Astrocyte (in vitro differentiated cells and primary cell): ENCODE results near the gene PLXNA3. TPM values are rescaled to one million over a fixed set of nuclear protein-coding genes. Genes with fewer than 3 reads are reported as not detected.

Source experiments
- DNase-seq: peaks from one replicate; pipeline ENCODE4 v3.0.0-alpha.2; 2010; ENCODE audit warnings: low read depth
- FAIRE-seq: peaks from 2 replicates; lab custom pipeline; 2011; peaks lifted over from hg19 to GRCh38; lab: Jason Lieb, UNC
- H2AFZ ChIP-seq: 2 replicates; pipeline ENCODE4 v1.6.0; 2012; ENCODE audit warnings: low read depth, low read length, inconsistent platforms
- H3K27ac ChIP-seq: 2 replicates; pipeline ENCODE4 v1.5.1; 2011; ENCODE audit warnings: low read depth, low read length, inconsistent platforms
- H3K27me3 ChIP-seq: 2 replicates; pipeline ENCODE4 v1.6.0; 2011; ENCODE audit warnings: low read length, inconsistent platforms; ENCODE audit not compliant: insufficient read depth
- H3K36me3 ChIP-seq: 2 replicates; pipeline ENCODE4 v1.5.1; 2011; ENCODE audit warnings: low read length, inconsistent platforms; ENCODE audit not compliant: insufficient read depth
- H3K4me1 ChIP-seq: 2 replicates; pipeline ENCODE4 v1.5.1; 2011; ENCODE audit warnings: low read length, inconsistent platforms; ENCODE audit not compliant: insufficient read depth
- H3K4me2 ChIP-seq: 2 replicates; pipeline ENCODE4 v1.6.0; 2012; ENCODE audit warnings: low read length, inconsistent platforms
- H3K4me3 ChIP-seq: 2 replicates; pipeline ENCODE4 v1.5.1; 2011; ENCODE audit warnings: low read depth, mild to moderate bottlenecking, low read length, inconsistent platforms; ENCODE audit not compliant: insufficient read depth
- H3K79me2 ChIP-seq: 2 replicates; pipeline ENCODE4 v1.6.0; 2012; ENCODE audit warnings: mild to moderate bottlenecking, low read length, inconsistent platforms; ENCODE audit not compliant: insufficient read depth
- H3K9ac ChIP-seq: 2 replicates; pipeline ENCODE4 v1.6.0; 2012; ENCODE audit warnings: mild to moderate bottlenecking, low read length, inconsistent platforms
- H3K9me3 ChIP-seq: 2 replicates; pipeline ENCODE4 v1.5.1; 2012; ENCODE audit warnings: low read depth, mild to moderate bottlenecking, low read length, inconsistent platforms; ENCODE audit not compliant: insufficient read depth
- H4K20me1 ChIP-seq: 2 replicates; pipeline ENCODE4 v1.6.0; 2012; ENCODE audit warnings: low read length, inconsistent platforms; ENCODE audit not compliant: insufficient read depth
- H3K27ac Mint-ChIP-seq: one replicate; pipeline ENCODE4 v1.8.0; 2021; ENCODE audit warnings: mild to moderate bottlenecking, mixed read lengths; ENCODE audit not compliant: unreplicated experiment
- H3K27me3 Mint-ChIP-seq: one replicate; pipeline ENCODE4 v1.8.0; 2021; ENCODE audit warnings: low read depth, mixed read lengths; ENCODE audit not compliant: unreplicated experiment
- H3K36me3 Mint-ChIP-seq: one replicate; pipeline ENCODE4 v1.8.0; 2021; ENCODE audit warnings: low read depth, mixed read lengths; ENCODE audit not compliant: unreplicated experiment
- H3K4me1 Mint-ChIP-seq: one replicate; pipeline ENCODE4 v1.8.0; 2021; ENCODE audit warnings: low read depth, mixed read lengths; ENCODE audit not compliant: unreplicated experiment
- H3K4me3 Mint-ChIP-seq: one replicate; pipeline ENCODE4 v1.8.0; 2021; ENCODE audit warnings: mild to moderate bottlenecking, moderate library complexity, mixed read lengths; ENCODE audit not compliant: unreplicated experiment
- H3K9me3 Mint-ChIP-seq: one replicate; pipeline ENCODE4 v1.8.0; 2021; ENCODE audit warnings: mild to moderate bottlenecking, mixed read lengths; ENCODE audit not compliant: unreplicated experiment
- CTCF ChIP-seq: IDR thresholded peaks from 2 replicates; pipeline ENCODE4 v1.5.1; 2011; ENCODE audit warnings: low read depth, mild to moderate bottlenecking, inconsistent platforms, low read length, moderate library complexity; ENCODE audit not compliant: insufficient read depth
- EZH2 ChIP-seq: IDR thresholded peaks from 2 replicates; pipeline ENCODE4 v1.6.1; 2012; ENCODE audit warnings: mild to moderate bottlenecking, low read length, inconsistent platforms; ENCODE audit not compliant: insufficient read depth
- total RNA-seq: library from RNA; stranded (reverse); gene quantifications from 2 replicates; pipeline ENCODE4 v1.2.1, GENCODE V29; 2021

The PLXNA3 gene
- total RNA-seq, 1 donor from 2014 or later: 117 TPM

GRCh38 chrX:154413142-154413541 lies 44.9 kb upstream of the PLXNA3 start:
- peaks cover 17% of the 10 kb centered on the region for H3K4me1 ChIP-seq
- FAIRE-seq (no peak), DNase-seq (no peak)
- H3K4me2 ChIP-seq: no peak overlapping the region
- Mint-ChIP-seq H3K4me3 (peak overlapping the region; percentile 27), H3K9me3 (no peaks in the 10 kb centered on the region), H3K36me3 (no peaks in the 10 kb centered on the region), H3K27ac (no peak overlapping the region), H3K27me3 (no peaks in the 10 kb centered on the region), H3K4me1 (peaks cover 2% of the 10 kb centered on the region)
- TF ChIP-seq EZH2: no peak
- no peak for TF ChIP-seq CTCF
- H2AFZ ChIP-seq: no peak overlapping the region
- H3K79me2 ChIP-seq: peaks cover 14% of the 10 kb centered on the region
- H4K20me1 ChIP-seq: no peaks in the 10 kb centered on the region
- no peak overlapping the region for H3K27ac ChIP-seq
- H3K36me3 ChIP-seq: no peaks in the 10 kb centered on the region
- no peak overlapping the region for H3K4me3 ChIP-seq
- no peak overlapping the region for H3K9ac ChIP-seq
- H3K27me3 ChIP-seq: no peaks in the 10 kb centered on the region
- no peaks in the 10 kb centered on the region for H3K9me3 ChIP-seq

- Histone ChIP-seq H3K4me3 (no peak overlapping the region), H3K9me3 (no peaks in the 10 kb centered on the region), H3K36me3 (no peaks in the 10 kb centered on the region), H3K9ac (no peak overlapping the region), H3K79me2 (no peaks in the 10 kb centered on the region), H2AFZ (no peak overlapping the region), H3K4me1 (peaks cover 3% of the 10 kb centered on the region), H3K4me2 (no peak overlapping the region), H3K27me3 (no peaks in the 10 kb centered on the region), H3K27ac (no peak overlapping the region), H4K20me1 (no peaks in the 10 kb centered on the region)
- no peak for DNase-seq
- H3K27ac Mint-ChIP-seq: no peak overlapping the region
- no peak for FAIRE-seq
- no peaks in the 10 kb centered on the region for H3K36me3 Mint-ChIP-seq
- TF ChIP-seq EZH2 (no peak), CTCF (no peak)
- no peaks in the 10 kb centered on the region for H3K4me1 Mint-ChIP-seq
- no peak overlapping the region for H3K4me3 Mint-ChIP-seq
- no peaks in the 10 kb centered on the region for H3K27me3 Mint-ChIP-seq
- no peaks in the 10 kb centered on the region for H3K9me3 Mint-ChIP-seq
Observed at GRCh38 chrX:154417157-154417556, 40.9 kb upstream of the PLXNA3 start.

GRCh38 chrX:154419189-154419588 lies 38.9 kb upstream of the PLXNA3 start:
- Mint-ChIP-seq H3K4me3 (no peak overlapping the region), H3K36me3 (no peaks in the 10 kb centered on the region), H3K27ac (no peak overlapping the region), H3K9me3 (no peaks in the 10 kb centered on the region), H3K27me3 (no peaks in the 10 kb centered on the region), H3K4me1 (no peaks in the 10 kb centered on the region)
- Histone ChIP-seq H3K9me3 (no peaks in the 10 kb centered on the region), H3K27me3 (no peaks in the 10 kb centered on the region), H4K20me1 (no peaks in the 10 kb centered on the region), H3K4me1 (no peaks in the 10 kb centered on the region), H2AFZ (no peak overlapping the region), H3K4me3 (no peak overlapping the region), H3K79me2 (no peaks in the 10 kb centered on the region), H3K4me2 (no peak overlapping the region), H3K36me3 (no peaks in the 10 kb centered on the region), H3K27ac (no peak overlapping the region), H3K9ac (no peak overlapping the region)
- FAIRE-seq (no peak), DNase-seq (no peak)
- TF ChIP-seq EZH2 (no peak), CTCF (no peak)
